Neural cell (in vitro differentiated cells): ENCODE results near the gene MDFIC. TPM values are rescaled to one million over a fixed set of nuclear protein-coding genes. Genes with fewer than 3 reads are reported as not detected.

Experiments used
- H2AFZ ChIP-seq: fragments of 200-600, 300-800 bp; sonication (generic), shearing (Covaris generic); 2 replicates; pipeline ENCODE4 v1.6.0; 2014; ENCODE audit warnings: low read depth, mild to moderate bottlenecking, antibody characterized with exemption, low read length, moderate library complexity
- H3F3A ChIP-seq: fragments of 200-600 bp; shearing (Covaris generic); 2 replicates; pipeline ENCODE4 v1.6.1; 2016; ENCODE audit warnings: mild to moderate bottlenecking, moderate library complexity, mixed read lengths, antibody characterized with exemption, low read length; ENCODE audit not compliant: insufficient read depth, poor library complexity, severe bottlenecking
- H3K27ac ChIP-seq: fragments of 200-600, 300-800 bp; sonication (generic), shearing (Covaris generic); 2 replicates; pipeline ENCODE4 v1.5.1; 2014; ENCODE audit warnings: mild to moderate bottlenecking, low read length, moderate library complexity
- H3K27me3 ChIP-seq: fragments of 300-800, 200-600 bp; sonication (generic), shearing (Covaris generic); 2 replicates; pipeline ENCODE4 v1.6.0; 2014; ENCODE audit warnings: mild to moderate bottlenecking, low read depth, low read length, moderate library complexity; ENCODE audit not compliant: insufficient read depth
- H3K36me3 ChIP-seq: fragments of 300-800, 200-600 bp; sonication (generic), shearing (Covaris generic); 2 replicates; pipeline ENCODE4 v1.5.1; 2014; ENCODE audit warnings: mild to moderate bottlenecking, antibody characterized with exemption, low read length, moderate library complexity; ENCODE audit not compliant: insufficient read depth
- H3K4me2 ChIP-seq: fragments of 300-800, 200-600 bp; sonication (generic), shearing (Covaris generic); 2 replicates; pipeline ENCODE4 v1.6.0; 2014; ENCODE audit warnings: mild to moderate bottlenecking, low read length
- H3K4me3 ChIP-seq: fragments of 300-800, 200-600 bp; sonication (generic), shearing (Covaris generic); 2 replicates; pipeline ENCODE4 v1.5.1; 2014; ENCODE audit warnings: mild to moderate bottlenecking, low read length, moderate library complexity
- H3K79me2 ChIP-seq: fragments of 200-600 bp; shearing (Covaris generic); replicated peaks from 2 replicates; pipeline ENCODE4 v1.6.0; 2014; ENCODE audit warnings: mild to moderate bottlenecking, low read length, moderate library complexity; ENCODE audit not compliant: insufficient read depth
- H3K9ac ChIP-seq: fragments of 300-800, 200-600 bp; sonication (generic), shearing (Covaris generic); 2 replicates; pipeline ENCODE4 v1.6.1; 2016; ENCODE audit warnings: mild to moderate bottlenecking, low read length, mixed read lengths
- H3K9me2 ChIP-seq: fragments of 200-600 bp; shearing (Covaris generic); 2 replicates; pipeline ENCODE4 v1.6.1; 2016; ENCODE audit warnings: mild to moderate bottlenecking, low read length, mixed read lengths; ENCODE audit not compliant: insufficient read depth
- H3K9me3 ChIP-seq: fragments of 200-600, 300-800 bp; sonication (generic), shearing (Covaris generic); 2 replicates; pipeline ENCODE4 v1.6.1; 2016; ENCODE audit warnings: mild to moderate bottlenecking, mixed run types, low read length, moderate library complexity, mixed read lengths
- H4K20me1 ChIP-seq: fragments of 200-600 bp; shearing (Covaris generic); 2 replicates; pipeline ENCODE4 v1.6.1; 2016; ENCODE audit warnings: mild to moderate bottlenecking, mixed run types; ENCODE audit not compliant: insufficient read depth
- MXI1 ChIP-seq: fragments of 450-650 bp; conservative IDR thresholded peaks from 2 replicates; pipeline ENCODE4 v1.6.1; 2014; ENCODE audit warnings: antibody characterized with exemption, mild to moderate bottlenecking; ENCODE audit not compliant: poor library complexity, severe bottlenecking
- POLR2AphosphoS5 ChIP-seq: IDR thresholded peaks from 2 replicates; pipeline ENCODE4 v1.6.1; 2012
- REST ChIP-seq: IDR thresholded peaks from 2 replicates; pipeline ENCODE4 v1.6.1; 2012; ENCODE audit warnings: borderline replicate concordance
- TAF1 ChIP-seq: IDR thresholded peaks from 2 replicates; pipeline ENCODE4 v1.6.1; 2012; ENCODE audit warnings: low read depth
- polyA plus RNA-seq: library from polyadenylated mRNA; depleted of rRNA; stranded (reverse); fragments of >200 nt; gene quantifications from 2 replicates; pipeline ENCODE4 v1.2.3, GENCODE V29; 2014
- TF ChIP-seq, protein P1 (sequence below): fragments of 450-650 bp; IDR thresholded peaks from 2 replicates; pipeline ENCODE4 v1.5.1; 2014; ENCODE audit warnings: antibody characterized with exemption, mild to moderate bottlenecking, moderate library complexity; ENCODE audit not compliant: poor library complexity, severe bottlenecking

Gene MDFIC
- polyA plus RNA-seq, 1 donor from 2014 or later: 0.85 TPM

GRCh38 chr7:114970732-114971131 is 48.8 kb downstream of the MDFIC start:
- no peaks in the 10 kb centered on the region for H4K20me1 ChIP-seq
- peaks cover 5% of the 10 kb centered on the region for H3K9me3 ChIP-seq
- no peaks in the 10 kb centered on the region for H3K9me2 ChIP-seq
- H3K4me2 ChIP-seq: no peak overlapping the region
- H3K79me2 ChIP-seq: no peaks in the 10 kb centered on the region
- no peaks in the 10 kb centered on the region for H3K27me3 ChIP-seq
- no peak for TF ChIP-seq REST
- peaks cover under 1% of the 10 kb centered on the region for H3F3A ChIP-seq
- H3K36me3 ChIP-seq: no peaks in the 10 kb centered on the region
- no peak overlapping the region for H2AFZ ChIP-seq
- no peak overlapping the region for H3K9ac ChIP-seq
- no peak overlapping the region for H3K27ac ChIP-seq
- H3K4me3 ChIP-seq: no peak overlapping the region

GRCh38 chr7:114972567-114972966 is 50.7 kb downstream of the MDFIC start:
- Histone ChIP-seq H3K9me3 (peaks cover 5% of the 10 kb centered on the region), H3K4me2 (no peak overlapping the region), H3K36me3 (no peaks in the 10 kb centered on the region), H3K79me2 (no peaks in the 10 kb centered on the region), H3K9me2 (no peaks in the 10 kb centered on the region), H4K20me1 (no peaks in the 10 kb centered on the region), H3K4me3 (no peak overlapping the region), H2AFZ (no peak overlapping the region), H3K9ac (no peak overlapping the region), H3F3A (peaks cover 3% of the 10 kb centered on the region), H3K27me3 (no peaks in the 10 kb centered on the region), H3K27ac (no peak overlapping the region)
- TF ChIP-seq, protein P1, sequence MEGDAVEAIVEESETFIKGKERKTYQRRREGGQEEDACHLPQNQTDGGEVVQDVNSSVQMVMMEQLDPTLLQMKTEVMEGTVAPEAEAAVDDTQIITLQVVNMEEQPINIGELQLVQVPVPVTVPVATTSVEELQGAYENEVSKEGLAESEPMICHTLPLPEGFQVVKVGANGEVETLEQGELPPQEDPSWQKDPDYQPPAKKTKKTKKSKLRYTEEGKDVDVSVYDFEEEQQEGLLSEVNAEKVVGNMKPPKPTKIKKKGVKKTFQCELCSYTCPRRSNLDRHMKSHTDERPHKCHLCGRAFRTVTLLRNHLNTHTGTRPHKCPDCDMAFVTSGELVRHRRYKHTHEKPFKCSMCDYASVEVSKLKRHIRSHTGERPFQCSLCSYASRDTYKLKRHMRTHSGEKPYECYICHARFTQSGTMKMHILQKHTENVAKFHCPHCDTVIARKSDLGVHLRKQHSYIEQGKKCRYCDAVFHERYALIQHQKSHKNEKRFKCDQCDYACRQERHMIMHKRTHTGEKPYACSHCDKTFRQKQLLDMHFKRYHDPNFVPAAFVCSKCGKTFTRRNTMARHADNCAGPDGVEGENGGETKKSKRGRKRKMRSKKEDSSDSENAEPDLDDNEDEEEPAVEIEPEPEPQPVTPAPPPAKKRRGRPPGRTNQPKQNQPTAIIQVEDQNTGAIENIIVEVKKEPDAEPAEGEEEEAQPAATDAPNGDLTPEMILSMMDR: no peak
- TF ChIP-seq REST (no peak), MXI1 (no peak), TAF1 (no peak), POLR2AphosphoS5 (no peak)
